Measurements from ENCODE around the gene ARID5B. TPM values are rescaled to one million over a fixed set of nuclear protein-coding genes. Genes with fewer than 3 reads are reported as not detected.

The ARID5B gene
- total and polyA plus RNA-seq, 2 donors (not counting 3 experiments of a cell fraction or from before 2014, with no cell fraction given) = 5.6 to 8.9 TPM

DNA sequence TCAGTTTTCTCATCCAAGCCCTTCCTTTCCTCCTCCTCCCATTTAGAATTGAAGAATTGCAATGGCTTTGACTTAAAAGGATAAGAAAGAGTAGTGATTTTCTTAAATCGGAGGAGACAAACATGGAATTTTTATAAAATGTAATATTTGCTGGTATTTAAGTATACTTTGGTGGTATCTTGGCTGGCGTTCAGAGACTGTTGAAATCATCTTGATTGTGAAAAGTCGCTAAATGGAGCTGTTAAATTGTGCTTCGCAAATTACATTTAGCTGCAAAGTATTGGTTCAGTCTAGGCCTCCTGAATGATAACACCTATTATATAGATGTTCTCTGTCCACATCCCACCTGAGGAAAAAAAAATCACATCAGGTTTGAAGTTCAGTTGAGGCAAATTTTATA lies 81.8 kb downstream of the ARID5B start:
- Histone ChIP-seq H2AFZ (ENCODE audit: low read depth, low read length) (no peak overlapping the region), H3K4me2 (ENCODE audit: insufficient read depth, low read length) (no peak overlapping the region), H3K27ac (ENCODE audit: insufficient read depth, low read depth, low read length) (no peak overlapping the region), H3K36me3 (ENCODE audit: control insufficient read depth in 2 of 2, extremely low read depth in 1 of 2, insufficient read depth in 2 of 2, low read length in 2 of 2) (no peaks in the 10 kb centered on the region), H3K9me3 (replicated peaks; ENCODE audit: control insufficient read depth, insufficient read depth, low read length) (no peaks in the 10 kb centered on the region), H3K9me1 (replicated peaks; ENCODE audit: control insufficient read depth, extremely low read depth, insufficient read depth, low read length) (no peaks in the 10 kb centered on the region), H3K9ac (replicated peaks; ENCODE audit: extremely low read depth, insufficient read depth, low read length) (no peak overlapping the region), H3K79me2 (ENCODE audit: control insufficient read depth, insufficient read depth, low read length) (no peaks in the 10 kb centered on the region), H4K20me1 (replicated peaks; ENCODE audit: control insufficient read depth, extremely low read depth, insufficient read depth, low read length) (no peaks in the 10 kb centered on the region), H3K4me1 (ENCODE audit: control insufficient read depth, extremely low read depth, insufficient read depth, low read length) (no peaks in the 10 kb centered on the region), H3K27me3 (ENCODE audit: control insufficient read depth in 2 of 2, insufficient read depth in 2 of 2, low read length in 2 of 2) (no peaks in the 10 kb centered on the region), H3K4me3 (replicated peaks in 1 of 3; ENCODE audit: insufficient read depth in 1 of 3, low read depth in 1 of 3, low read length in 3 of 3) (no peak overlapping the region)
- TF ChIP-seq, protein P1, sequence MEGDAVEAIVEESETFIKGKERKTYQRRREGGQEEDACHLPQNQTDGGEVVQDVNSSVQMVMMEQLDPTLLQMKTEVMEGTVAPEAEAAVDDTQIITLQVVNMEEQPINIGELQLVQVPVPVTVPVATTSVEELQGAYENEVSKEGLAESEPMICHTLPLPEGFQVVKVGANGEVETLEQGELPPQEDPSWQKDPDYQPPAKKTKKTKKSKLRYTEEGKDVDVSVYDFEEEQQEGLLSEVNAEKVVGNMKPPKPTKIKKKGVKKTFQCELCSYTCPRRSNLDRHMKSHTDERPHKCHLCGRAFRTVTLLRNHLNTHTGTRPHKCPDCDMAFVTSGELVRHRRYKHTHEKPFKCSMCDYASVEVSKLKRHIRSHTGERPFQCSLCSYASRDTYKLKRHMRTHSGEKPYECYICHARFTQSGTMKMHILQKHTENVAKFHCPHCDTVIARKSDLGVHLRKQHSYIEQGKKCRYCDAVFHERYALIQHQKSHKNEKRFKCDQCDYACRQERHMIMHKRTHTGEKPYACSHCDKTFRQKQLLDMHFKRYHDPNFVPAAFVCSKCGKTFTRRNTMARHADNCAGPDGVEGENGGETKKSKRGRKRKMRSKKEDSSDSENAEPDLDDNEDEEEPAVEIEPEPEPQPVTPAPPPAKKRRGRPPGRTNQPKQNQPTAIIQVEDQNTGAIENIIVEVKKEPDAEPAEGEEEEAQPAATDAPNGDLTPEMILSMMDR (IDR thresholded peaks at IDR 0.05; ENCODE audit: extremely low read depth in 1 of 2, insufficient read depth in 1 of 2, low read depth in 1 of 2, low read length in 2 of 2) = no peak
- no peak for TF ChIP-seq POLR2A (IDR thresholded peaks at IDR 0.05; ENCODE audit: low read depth, low read length)
- TF ChIP-seq, protein P2, sequence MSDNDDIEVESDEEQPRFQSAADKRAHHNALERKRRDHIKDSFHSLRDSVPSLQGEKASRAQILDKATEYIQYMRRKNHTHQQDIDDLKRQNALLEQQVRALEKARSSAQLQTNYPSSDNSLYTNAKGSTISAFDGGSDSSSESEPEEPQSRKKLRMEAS (IDR thresholded peaks at IDR 0.05; ENCODE audit: insufficient read depth, insufficient read length) = no peak
- TF ChIP-seq POLR2AphosphoS5 (IDR thresholded peaks at IDR 0.05; ENCODE audit: insufficient read depth, low read depth, low read length) = no peak
- TF ChIP-seq JUN (IDR thresholded peaks at IDR 0.05; ENCODE audit: borderline replicate concordance, insufficient read depth, insufficient read length, low read depth) = no peak
- no peak for TF ChIP-seq MYC (IDR thresholded peaks at IDR 0.05; ENCODE audit: low read depth, low read length)
- no peak for TF ChIP-seq GATA2 (IDR thresholded peaks at IDR 0.05; ENCODE audit: insufficient read depth, insufficient read length, low read depth, low read length)
- no peak for TF ChIP-seq FOS (IDR thresholded peaks at IDR 0.05; ENCODE audit: borderline replicate concordance, insufficient read depth, low read length)
- TF ChIP-seq EZH2 (IDR thresholded peaks at IDR 0.05; ENCODE audit: borderline replicate concordance, low read depth, low read length, severe bottlenecking) = no peak
- intact Hi-C loops (cut with micrococcal nuclease) (no loop called here), dilution Hi-C loops (cut with MboI; ENCODE audit: extremely low pct_ligation_motif_present, low sequenced_read_pairs) (no loop called here)
- FAIRE-seq (no peak), DNase-seq (ENCODE audit: low read depth, low spot score) (no peak)
- ChIA-PET CTCF (interaction anchor here (1.2 kb wide), 1 partner anchor 10 kb away, joined by 3 read pairs; no protein-coding TSS in a partner anchor), POLR2A (no interaction called here)
- BruUV-seq (replicated peaks) = no TSS peak

Data from endothelial cell of umbilical vein (primary cell).